Measurements from ENCODE around the gene DOCK1.

DOCK1 gene

GRCh38 chr10:127451628-127452027 is 546.4 kb downstream of the DOCK1 start:
- no peak for DNase-seq

GRCh38 chr10:127452568-127452967 is 547.3 kb downstream of the DOCK1 start:
- no peak for DNase-seq

- no peak for DNase-seq
Observed at GRCh38 chr10:127453706-127454105, 548.5 kb downstream of the DOCK1 start.

- no peak for DNase-seq
Observed at GRCh38 chr10:127456122-127456521, 550.9 kb downstream of the DOCK1 start.

GRCh38 chr10:127458016-127458810 is 553.0 kb downstream of the DOCK1 start:
- no peak for DNase-seq

GRCh38 chr10:127458829-127459228 is 553.6 kb downstream of the DOCK1 start:
- DNase-seq: no peak

GRCh38 chr10:127459918-127460317 is 554.7 kb downstream of the DOCK1 start:
- DNase-seq: no peak

- DNase-seq: no peak
Observed at GRCh38 chr10:127462643-127463295, 557.5 kb downstream of the DOCK1 start.

- no peak for DNase-seq
Observed at GRCh38 chr10:127463548-127463947, 558.3 kb downstream of the DOCK1 start.

GRCh38 chr10:127464561-127464960 is 559.3 kb downstream of the DOCK1 start:
- no peak for DNase-seq

- no peak for DNase-seq
Observed at GRCh38 chr10:127467811-127468210, 562.6 kb downstream of the DOCK1 start.

- no peak for DNase-seq
Observed at GRCh38 chr10:127468632-127469031, 563.4 kb downstream of the DOCK1 start.

- DNase-seq: no peak
Observed at GRCh38 chr10:127470911-127471310, 565.7 kb downstream of the DOCK1 start.

- no peak for DNase-seq
Observed at GRCh38 chr10:127472976-127473375, 567.7 kb downstream of the DOCK1 start.

- DNase-seq: no peak
Observed at GRCh38 chr10:127474501-127474900, 569.3 kb downstream of the DOCK1 start.

- no peak for DNase-seq
Observed at GRCh38 chr10:127485153-127485857, 580.1 kb downstream of the DOCK1 start.

GRCh38 chr10:127486355-127486754 is 581.1 kb downstream of the DOCK1 start:
- DNase-seq: no peak

- DNase-seq: no peak
Observed at GRCh38 chr10:127492607-127493250, 587.5 kb downstream of the DOCK1 start.

- no peak for DNase-seq
Observed at GRCh38 chr10:127496035-127496434, 590.8 kb downstream of the DOCK1 start.

GRCh38 chr10:127497685-127498084 is 592.5 kb downstream of the DOCK1 start:
- no peak for DNase-seq

- no peak for DNase-seq
Observed at GRCh38 chr10:127498087-127498486, 592.9 kb downstream of the DOCK1 start.

GRCh38 chr10:127500127-127500526 is 594.9 kb downstream of the DOCK1 start:
- no peak for DNase-seq

Data from amygdala (tissue), 56 donors.